ENCODE data around the gene NEK6. TPM values are rescaled to one million over a fixed set of nuclear protein-coding genes. Genes with fewer than 3 reads are reported as not detected.

NEK6 gene
- total RNA-seq, 1 experiment from 2014 or later = 21.1 TPM

DNA sequence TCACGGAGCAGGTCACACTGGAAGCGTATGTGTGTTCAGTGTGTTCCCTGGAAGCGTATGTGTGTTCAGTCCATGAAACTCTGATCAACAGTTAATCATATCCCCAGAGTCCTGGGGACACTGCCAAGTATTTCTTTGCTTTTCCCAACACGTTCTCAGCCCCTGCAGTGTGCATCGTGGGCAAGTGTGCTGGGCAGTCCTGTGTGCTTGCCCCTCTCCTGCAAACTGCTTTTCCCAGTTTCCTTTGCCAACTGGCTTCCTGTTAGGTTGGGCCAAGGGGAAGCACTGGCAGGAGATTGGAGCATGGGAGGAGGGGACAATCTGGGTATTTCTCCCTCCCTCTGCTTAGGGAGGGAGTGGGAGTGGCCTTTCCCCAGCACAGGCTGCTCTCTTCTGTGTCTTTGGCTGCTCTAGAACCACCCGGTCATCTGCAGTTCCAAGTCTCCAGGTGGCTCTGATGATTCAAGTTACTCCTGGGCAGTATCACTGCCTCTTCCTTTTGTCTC, 36.8 kb upstream of the NEK6 start:
- no peak for TF ChIP-seq EZH2 (IDR thresholded peaks at IDR 0.05; ENCODE audit: low read length, unreplicated experiment)
- TF ChIP-seq CTCF (conservative IDR thresholded peaks at IDR 0.05; ENCODE audit: low read depth, low read length) = no peak
- TF ChIP-seq EZH2phosphoT487 (IDR thresholded peaks at IDR 0.05; ENCODE audit: borderline replicate concordance, low read length) = no peak
- Histone ChIP-seq H3K4me2 (ENCODE audit: low read length) (peak overlapping the region; percentile 70), H3F3A (ENCODE audit: low read length, unreplicated experiment) (peaks cover 8% of the 10 kb centered on the region), H3K9ac (ENCODE audit: low read length) (peak overlapping the region; percentile 2; the same call in 1 of the 2 replicates), H2AFZ (ENCODE audit: low read length) (peak overlapping the region; percentile 43), H3K36me3 (ENCODE audit: low read depth, low read length) (no peaks in the 10 kb centered on the region), H4K20me1 (ENCODE audit: low read length) (no peaks in the 10 kb centered on the region), H3K4me1 (ENCODE audit: insufficient read depth, low read length) (peaks cover 66% of the 10 kb centered on the region), H3K79me2 (ENCODE audit: low read length) (no peaks in the 10 kb centered on the region), H3K27me3 (ENCODE audit: low read length) (no peaks in the 10 kb centered on the region), H3K9me2 (replicated peaks; ENCODE audit: low read length) (no peaks in the 10 kb centered on the region), H3K9me3 (ENCODE audit: low read length) (no peaks in the 10 kb centered on the region), H3K4me3 (ENCODE audit: low read length) (peak overlapping the region; percentile 22; the same call in 1 of the 2 replicates), H3K27ac (ENCODE audit: low read length) (peak overlapping the region; percentile 92)
- peak; percentile 93 for DNase-seq
- ChIA-PET CTCF (no interaction called here), POLR2A (ENCODE audit: unreplicated experiment) (no interaction called here)
- intact Hi-C loops (cut with micrococcal nuclease) = loop anchor here (5.0 kb wide), 1 partner anchor 36 kb away; the partner anchor contains the start of gene NEK6
- peak; percentile 75 for ATAC-seq
- BruUV-seq (replicated peaks) = no TSS peak

GRCh38 chr9:124221676-124222075, 36.1 kb upstream of the NEK6 start:
- ChIA-PET POLR2A (ENCODE audit: unreplicated experiment) (no interaction called here), CTCF (no interaction called here)

More at GRCh38 chr9:124221676-124222075, 36.1 kb upstream of the NEK6 start:
- H3F3A ChIP-seq (ENCODE audit: low read length, unreplicated experiment) = peaks cover 8% of the 10 kb centered on the region
- no peak overlapping the region for H3K4me3 ChIP-seq (ENCODE audit: low read length)
- H3K36me3 ChIP-seq (ENCODE audit: low read depth, low read length) = no peaks in the 10 kb centered on the region
- H3K79me2 ChIP-seq (ENCODE audit: low read length) = no peaks in the 10 kb centered on the region
- ATAC-seq (no peak), DNase-seq (no peak)
- H3K9ac ChIP-seq (ENCODE audit: low read length) = peak overlapping the region; percentile 2; the same call in 1 of the 2 replicates
- no TSS peak for BruUV-seq (replicated peaks)
- intact Hi-C loops (cut with micrococcal nuclease) = loop anchor here (5.0 kb wide), 1 partner anchor 36 kb away; the partner anchor contains the start of gene NEK6
- no peaks in the 10 kb centered on the region for H3K9me2 ChIP-seq (replicated peaks; ENCODE audit: low read length)
- no peaks in the 10 kb centered on the region for H4K20me1 ChIP-seq (ENCODE audit: low read length)
- H3K9me3 ChIP-seq (ENCODE audit: low read length) = no peaks in the 10 kb centered on the region
- H3K27me3 ChIP-seq (ENCODE audit: low read length) = no peaks in the 10 kb centered on the region
- peak overlapping the region; percentile 70 for H3K4me2 ChIP-seq (ENCODE audit: low read length)
- H2AFZ ChIP-seq (ENCODE audit: low read length) = peak overlapping the region; percentile 40; the same call in 1 of the 2 replicates
- no peak for TF ChIP-seq EZH2 (IDR thresholded peaks at IDR 0.05; ENCODE audit: low read length, unreplicated experiment)
- TF ChIP-seq CTCF (conservative IDR thresholded peaks at IDR 0.05; ENCODE audit: low read depth, low read length) = no peak
- no peak for TF ChIP-seq EZH2phosphoT487 (IDR thresholded peaks at IDR 0.05; ENCODE audit: borderline replicate concordance, low read length)
- peaks cover 66% of the 10 kb centered on the region for H3K4me1 ChIP-seq (ENCODE audit: insufficient read depth, low read length)
- H3K27ac ChIP-seq (ENCODE audit: low read length) = peak overlapping the region; percentile 92
